IMR-90 (cell line): ENCODE results near the gene TSPAN16.

Experiments
- CEBPB ChIP-seq: IDR thresholded peaks from 2 replicates; pipeline ENCODE4 v1.6.1; 2012; ENCODE audit warnings: low read depth, low read length, improper control_type of control experiment
- FOS ChIP-seq: fragments of 150-350 bp; IDR thresholded peaks from 2 replicates; pipeline ENCODE4 v1.6.1; 2016; ENCODE audit warnings: low read depth, low read length
- MAFK ChIP-seq: IDR thresholded peaks from 2 replicates; pipeline ENCODE4 v1.6.1; 2012; ENCODE audit warnings: low read depth, low read length, improper control_type of control experiment
- POLR2A ChIP-seq: IDR thresholded peaks from 2 replicates; pipeline ENCODE4 v1.6.1; 2012; ENCODE audit warnings: mild to moderate bottlenecking, low read depth, low read length
- RCOR1 ChIP-seq: IDR thresholded peaks from 2 replicates; pipeline ENCODE4 v1.6.1; 2012; ENCODE audit warnings: mild to moderate bottlenecking, low read length, improper control_type of control experiment; ENCODE audit not compliant: insufficient replicate concordance
- TF ChIP-seq, protein P1 (sequence below): conservative IDR thresholded peaks from 2 replicates; pipeline ENCODE4 v1.5.1; 2012; ENCODE audit warnings: mild to moderate bottlenecking, low read depth, low read length, improper control_type of control experiment

DNA sequence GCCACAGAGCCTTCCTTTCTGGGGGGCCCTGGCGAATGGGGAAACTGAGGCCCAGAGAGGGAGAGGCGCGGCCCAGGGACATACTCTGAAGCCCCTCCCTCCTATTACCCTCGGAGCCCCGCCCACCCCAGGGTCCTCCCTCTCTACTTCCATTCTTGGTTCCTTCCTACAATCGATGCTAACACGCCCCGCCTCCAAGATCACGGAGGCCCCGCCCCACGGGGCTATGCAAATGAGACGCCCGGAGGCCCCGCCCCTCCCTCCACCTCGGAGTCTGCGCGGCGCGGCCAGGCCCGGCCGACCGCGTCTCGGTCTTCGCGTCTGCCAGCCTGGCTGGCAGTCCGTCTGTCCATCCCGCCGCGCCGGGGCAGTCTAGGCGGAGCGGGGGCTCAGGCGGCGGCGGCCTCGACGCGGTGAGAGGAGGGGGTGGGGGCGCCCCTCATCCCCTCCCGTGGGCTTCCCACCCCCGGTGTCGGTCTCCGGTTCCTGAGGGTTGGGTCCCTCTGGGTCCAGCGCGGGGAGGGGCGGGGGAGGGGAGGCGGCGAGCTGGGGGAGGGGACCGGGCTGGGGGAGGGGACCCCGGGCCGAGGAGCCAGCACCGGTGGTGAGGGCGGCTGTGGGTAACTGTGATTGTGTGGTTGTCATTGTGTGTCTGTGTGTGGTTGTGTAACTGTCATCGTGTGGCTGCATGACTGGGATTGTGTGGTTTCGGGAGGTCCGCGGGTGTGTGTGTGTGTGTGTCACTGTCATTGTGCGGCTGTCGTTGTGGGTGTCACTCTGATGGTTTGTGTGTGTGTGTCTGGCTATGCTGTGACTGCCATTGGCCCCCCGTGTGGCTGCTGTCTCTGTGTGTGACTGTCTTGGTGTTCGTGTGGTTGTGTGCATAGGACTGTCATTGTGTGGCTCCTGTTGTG lies 59.5 kb downstream of the TSPAN16 start, which contains the start of gene PLPPR2:
- TF ChIP-seq, protein P1, sequence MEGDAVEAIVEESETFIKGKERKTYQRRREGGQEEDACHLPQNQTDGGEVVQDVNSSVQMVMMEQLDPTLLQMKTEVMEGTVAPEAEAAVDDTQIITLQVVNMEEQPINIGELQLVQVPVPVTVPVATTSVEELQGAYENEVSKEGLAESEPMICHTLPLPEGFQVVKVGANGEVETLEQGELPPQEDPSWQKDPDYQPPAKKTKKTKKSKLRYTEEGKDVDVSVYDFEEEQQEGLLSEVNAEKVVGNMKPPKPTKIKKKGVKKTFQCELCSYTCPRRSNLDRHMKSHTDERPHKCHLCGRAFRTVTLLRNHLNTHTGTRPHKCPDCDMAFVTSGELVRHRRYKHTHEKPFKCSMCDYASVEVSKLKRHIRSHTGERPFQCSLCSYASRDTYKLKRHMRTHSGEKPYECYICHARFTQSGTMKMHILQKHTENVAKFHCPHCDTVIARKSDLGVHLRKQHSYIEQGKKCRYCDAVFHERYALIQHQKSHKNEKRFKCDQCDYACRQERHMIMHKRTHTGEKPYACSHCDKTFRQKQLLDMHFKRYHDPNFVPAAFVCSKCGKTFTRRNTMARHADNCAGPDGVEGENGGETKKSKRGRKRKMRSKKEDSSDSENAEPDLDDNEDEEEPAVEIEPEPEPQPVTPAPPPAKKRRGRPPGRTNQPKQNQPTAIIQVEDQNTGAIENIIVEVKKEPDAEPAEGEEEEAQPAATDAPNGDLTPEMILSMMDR, result no peak
- TF ChIP-seq POLR2A (peak; percentile 84), MAFK (no peak), CEBPB (no peak), FOS (no peak), RCOR1 (no peak)
